Glomerular visceral epithelial cell (primary cell): ENCODE measurements around the gene PRKAG2.

Experiments used
- DNase-seq: peaks from one replicate; pipeline ENCODE4 v3.0.0-alpha.2; 2016; ENCODE audit errors: extremely low spot score

PRKAG2 gene

GRCh38 chr7:151727579-151728285, 149.2 kb downstream of the PRKAG2 start:
- peak; percentile 98 for DNase-seq

- DNase-seq: no peak
These were observed 150.0 kb downstream of the PRKAG2 start for GRCh38 chr7:151726652-151727578.

- peak; percentile 16 for DNase-seq
These were observed 150.9 kb downstream of the PRKAG2 start for GRCh38 chr7:151725844-151726651.

- DNase-seq: no peak
These were observed 151.9 kb downstream of the PRKAG2 start for GRCh38 chr7:151724920-151725584.

GRCh38 chr7:151724250-151724915, 152.5 kb downstream of the PRKAG2 start:
- DNase-seq: no peak

- no peak for DNase-seq
These were observed 153.6 kb downstream of the PRKAG2 start for GRCh38 chr7:151723321-151723720.

GRCh38 chr7:151722533-151722932, 154.4 kb downstream of the PRKAG2 start:
- no peak for DNase-seq

GRCh38 chr7:151721694-151722093, 155.2 kb downstream of the PRKAG2 start:
- no peak for DNase-seq

GRCh38 chr7:151721236-151721635, 155.7 kb downstream of the PRKAG2 start:
- no peak for DNase-seq

GRCh38 chr7:151720280-151720679, 156.6 kb downstream of the PRKAG2 start:
- no peak for DNase-seq

- DNase-seq: no peak
These were observed 157.0 kb downstream of the PRKAG2 start for GRCh38 chr7:151719897-151720242.

- no peak for DNase-seq
These were observed 157.7 kb downstream of the PRKAG2 start for GRCh38 chr7:151719031-151719896.

GRCh38 chr7:151717918-151718317, 159.0 kb downstream of the PRKAG2 start:
- DNase-seq: no peak

- no peak for DNase-seq
These were observed 159.5 kb downstream of the PRKAG2 start for GRCh38 chr7:151717415-151717814.

GRCh38 chr7:151716323-151716722, 160.6 kb downstream of the PRKAG2 start:
- DNase-seq: no peak

GRCh38 chr7:151715666-151716315, 161.1 kb downstream of the PRKAG2 start:
- peak; percentile 63 for DNase-seq

- DNase-seq: no peak
These were observed 162.7 kb downstream of the PRKAG2 start for GRCh38 chr7:151714201-151714600.

- no peak for DNase-seq
These were observed 164.1 kb downstream of the PRKAG2 start for GRCh38 chr7:151712810-151713125.

- peak; percentile 78 for DNase-seq
These were observed 164.8 kb downstream of the PRKAG2 start for GRCh38 chr7:151711906-151712809.
